Parathyroid adenoma (tissue), 2 donors: ENCODE measurements around the gene RFESD.
"Not testable (repeated sequence)": the region's sequence is repeated elsewhere in the genome, so short reads cannot be mapped to it uniquely, and the experiment has no call there.

ENCODE experiments used
- H2AFZ ChIP-seq: fragments of 300-600 bp; sonication (generic); one replicate; pipeline ENCODE4 v1.7.0; 2017; ENCODE audit warnings: antibody characterized with exemption, mild to moderate bottlenecking
- H3K27ac ChIP-seq: fragments of 300-600 bp; sonication (generic); one replicate; pipeline ENCODE4 v1.7.0; 2017
- H3K27me3 ChIP-seq: fragments of 300-600 bp; sonication (generic); one replicate; pipeline ENCODE4 v1.7.0; 2017; ENCODE audit warnings: low read length; ENCODE audit not compliant: control insufficient read depth, insufficient read depth
- H3K36me3 ChIP-seq: fragments of 300-600 bp; sonication (generic); one replicate; pipeline ENCODE4 v1.7.0; 2017; ENCODE audit warnings: low read length; ENCODE audit not compliant: control insufficient read depth, insufficient read depth
- H3K4me1 ChIP-seq: fragments of 300-600 bp; sonication (generic); one replicate; pipeline ENCODE4 v1.7.0; 2017; ENCODE audit warnings: control low read depth
- H3K4me2 ChIP-seq: fragments of 300-600 bp; sonication (generic); one replicate; pipeline ENCODE4 v1.7.0; 2017; ENCODE audit warnings: low read length
- H3K4me3 ChIP-seq: fragments of 300-600 bp; sonication (generic); one replicate; pipeline ENCODE4 v1.7.0; 2017; ENCODE audit warnings: low read depth, low read length
- H3K79me2 ChIP-seq: fragments of 300-600 bp; sonication (generic); one replicate; pipeline ENCODE4 v1.7.0; 2017; ENCODE audit warnings: control low read depth
- H3K9ac ChIP-seq: fragments of 300-600 bp; sonication (generic); one replicate; pipeline ENCODE4 v1.7.0; 2017; ENCODE audit warnings: mild to moderate bottlenecking
- H3K9me3 ChIP-seq: fragments of 300-600 bp; sonication (generic); one replicate; pipeline ENCODE4 v1.7.0; 2017; ENCODE audit warnings: low read length; ENCODE audit not compliant: control insufficient read depth
- CTCF ChIP-seq: fragments of 300-600 bp; sonication (generic); IDR thresholded peaks from one replicate; pipeline ENCODE4 v1.7.0; 2017; ENCODE audit warnings: antibody characterized with exemption, mild to moderate bottlenecking
- donor health status: primary hyperparathyroidism.

Gene RFESD

GRCh38 chr5:95638632-95639031 is 7.9 kb upstream of the RFESD start:
- Histone ChIP-seq H3K36me3 (no peaks in the 10 kb centered on the region), H3K27ac (no peak overlapping the region), H3K9ac (no peak overlapping the region), H2AFZ (no peak overlapping the region), H3K27me3 (no peaks in the 10 kb centered on the region), H3K4me2 (no peak overlapping the region), H3K4me3 (no peak overlapping the region), H3K9me3 (no peaks in the 10 kb centered on the region), H3K4me1 (peaks cover 13% of the 10 kb centered on the region), H3K79me2 (no peaks in the 10 kb centered on the region)
- TF ChIP-seq CTCF: no peak

- H3K79me2 ChIP-seq: no peaks in the 10 kb centered on the region
- H3K4me3 ChIP-seq: peak overlapping the region; percentile 8
Observed at GRCh38 chr5:95641741-95642220, 4.8 kb upstream of the RFESD start.

GRCh38 chr5:95643152-95643551 is 3.4 kb upstream of the RFESD start:
- Histone ChIP-seq H3K9me3 (no peaks in the 10 kb centered on the region), H3K79me2 (no peaks in the 10 kb centered on the region), H3K4me1 (peaks cover 17% of the 10 kb centered on the region), H3K27me3 (no peaks in the 10 kb centered on the region), H3K27ac (no peak overlapping the region), H3K9ac (no peak overlapping the region), H3K4me2 (no peak overlapping the region), H2AFZ (no peak overlapping the region), H3K4me3 (no peak overlapping the region), H3K36me3 (no peaks in the 10 kb centered on the region)
- TF ChIP-seq CTCF: no peak

More at GRCh38 chr5:95641741-95642220, 4.8 kb upstream of the RFESD start:
- Histone ChIP-seq H3K36me3 (no peaks in the 10 kb centered on the region), H3K27ac (peak overlapping the region; percentile 92), H3K4me2 (peak overlapping the region; percentile 40), H2AFZ (peak overlapping the region; percentile 78), H3K9me3 (no peaks in the 10 kb centered on the region), H3K27me3 (no peaks in the 10 kb centered on the region), H3K4me1 (peaks cover 13% of the 10 kb centered on the region), H3K9ac (no peak overlapping the region)
- no peak for TF ChIP-seq CTCF

GRCh38 chr5:95644351-95645042 is 2.1 kb upstream of the RFESD start:
- peak; percentile 70 for TF ChIP-seq CTCF
- H3K27ac ChIP-seq: peak overlapping the region; percentile 20

GRCh38 chr5:95646226-95646568 is 380 bp upstream of the RFESD start:
- H3K27ac ChIP-seq: peak overlapping the region; percentile 97
- H3K79me2 ChIP-seq, H3K36me3 ChIP-seq, H3K9ac ChIP-seq, H3K9me3 ChIP-seq, H3K27me3 ChIP-seq: not testable (repeated sequence)
- H3K4me3 ChIP-seq: peak overlapping the region; percentile 70
- peak overlapping the region; percentile 95 for H2AFZ ChIP-seq
- H3K4me1 ChIP-seq: peaks cover 16% of the 10 kb centered on the region
- H3K4me2 ChIP-seq: peak overlapping the region; percentile 84

More at GRCh38 chr5:95644351-95645042, 2.1 kb upstream of the RFESD start:
- Histone ChIP-seq H3K9me3 (no peaks in the 10 kb centered on the region), H3K4me1 (peaks cover 17% of the 10 kb centered on the region), H3K4me3 (no peak overlapping the region), H3K27me3 (no peaks in the 10 kb centered on the region), H3K36me3 (no peaks in the 10 kb centered on the region), H3K79me2 (no peaks in the 10 kb centered on the region), H2AFZ (peak overlapping the region; percentile 68), H3K9ac (no peak overlapping the region), H3K4me2 (no peak overlapping the region)
